COR-L47 (cell line): Measurements from ENCODE around the gene CIP2A.
"Not testable (repeated sequence)": the region's sequence is repeated elsewhere in the genome, so short reads cannot be mapped to it uniquely, and the experiment has no call there.

Experiments
- DNase-seq: peaks from one replicate; lab custom pipeline; 2025; lab: John Stamatoyannopoulos, UW

The CIP2A gene

GRCh38 chr3:108589081-108589997, at the start of gene CIP2A, which contains the start of gene DZIP3:
Gene CIP2A, minus strand, starts transcription at chr3:108589438. Its CDS starts 63 bp downstream, at chr3:108589375.
Gene DZIP3, plus strand, starts transcription at chr3:108589722. Its CDS starts 15,685 bp downstream, at chr3:108605407.
- DNase-seq, result peak; percentile 96

GRCh38 chr3:108629974-108630373, 40.7 kb upstream of the CIP2A start:
- no peak for DNase-seq

GRCh38 chr3:108623504-108623903, 34.3 kb upstream of the CIP2A start:
- no peak for DNase-seq

GRCh38 chr3:108620250-108620649, 31.0 kb upstream of the CIP2A start:
- no peak for DNase-seq

- not testable (repeated sequence) for DNase-seq
Measured at GRCh38 chr3:108616090-108616489, 26.9 kb upstream of the CIP2A start.

GRCh38 chr3:108610651-108611050, 21.4 kb upstream of the CIP2A start:
- DNase-seq, result no peak

- no peak for DNase-seq
Measured at GRCh38 chr3:108608750-108609149, 19.5 kb upstream of the CIP2A start.

GRCh38 chr3:108605491-108605890, 16.3 kb upstream of the CIP2A start:
- no peak for DNase-seq

- no peak for DNase-seq
Measured at GRCh38 chr3:108605028-108605427, 15.8 kb upstream of the CIP2A start.

- no peak for DNase-seq
Measured at GRCh38 chr3:108603691-108604090, 14.5 kb upstream of the CIP2A start.

GRCh38 chr3:108602935-108603294, 13.7 kb upstream of the CIP2A start:
- no peak for DNase-seq

- DNase-seq, result no peak
Measured at GRCh38 chr3:108602249-108602934, 13.2 kb upstream of the CIP2A start.

GRCh38 chr3:108599677-108600409, 10.6 kb upstream of the CIP2A start:
- DNase-seq, result no peak

GRCh38 chr3:108598375-108598774, 9.1 kb upstream of the CIP2A start:
- no peak for DNase-seq

- DNase-seq, result no peak
Measured at GRCh38 chr3:108595321-108595720, 6.1 kb upstream of the CIP2A start.

GRCh38 chr3:108590460-108590859, 1.2 kb upstream of the CIP2A start:
- DNase-seq, result peak; percentile 7

GRCh38 chr3:108589998-108590323, 723 bp upstream of the CIP2A start:
- no peak for DNase-seq

GRCh38 chr3:108588601-108589000, 637 bp downstream of the CIP2A start:
- no peak for DNase-seq

- no peak for DNase-seq
Measured at GRCh38 chr3:108578064-108578463, 11.2 kb downstream of the CIP2A start.

- no peak for DNase-seq
Measured at GRCh38 chr3:108569336-108569735, 19.9 kb downstream of the CIP2A start.

- DNase-seq, result no peak
Measured at GRCh38 chr3:108566599-108566998, 22.6 kb downstream of the CIP2A start.

GRCh38 chr3:108565506-108565905, 23.7 kb downstream of the CIP2A start:
- no peak for DNase-seq

GRCh38 chr3:108564564-108564963, 24.7 kb downstream of the CIP2A start:
- no peak for DNase-seq
